Trophoblast cell (in vitro differentiated cells and primary cell): ENCODE results near the gene SERPINH1.
A peak's percentile ranks its signal among the peaks of the same experiment; 100 is the strongest.

Experiments
- DNase-seq, 2 donors: peaks; one replicate each; pipeline ENCODE4 v3.0.0-alpha.2; 2016
- H2AFZ ChIP-seq: 2 replicates; pipeline ENCODE4 v1.6.1; 2013; ENCODE audit warnings: low read length, moderate library complexity, mild to moderate bottlenecking; ENCODE audit not compliant: insufficient read depth, poor library complexity
- H2AK5ac ChIP-seq: 2 replicates; pipeline ENCODE4 v1.6.1; 2013; ENCODE audit warnings: mild to moderate bottlenecking, low read length
- H2BK120ac ChIP-seq: 2 replicates; pipeline ENCODE4 v1.6.1; 2013; ENCODE audit warnings: low read length, mild to moderate bottlenecking, moderate library complexity; ENCODE audit not compliant: insufficient read depth, poor library complexity
- H2BK12ac ChIP-seq: 2 replicates; pipeline ENCODE4 v1.6.1; 2013; ENCODE audit warnings: mild to moderate bottlenecking, low read length, moderate library complexity
- H2BK5ac ChIP-seq: 2 replicates; pipeline ENCODE4 v1.6.1; 2013; ENCODE audit warnings: low read length, low read depth, moderate library complexity, mild to moderate bottlenecking; ENCODE audit not compliant: poor library complexity
- H3K14ac ChIP-seq: 2 replicates; pipeline ENCODE4 v1.6.1; 2013; ENCODE audit warnings: mild to moderate bottlenecking, low read length
- H3K18ac ChIP-seq: 2 replicates; pipeline ENCODE4 v1.6.1; 2013; ENCODE audit warnings: mild to moderate bottlenecking, low read length
- H3K23ac ChIP-seq: 2 replicates; pipeline ENCODE4 v1.6.1; 2013; ENCODE audit warnings: low read length
- H3K27ac ChIP-seq: 2 replicates; pipeline ENCODE4 v1.5.1; 2013; ENCODE audit warnings: low read depth, mild to moderate bottlenecking, inconsistent platforms, low read length, moderate library complexity
- H3K27me3 ChIP-seq: 2 replicates; pipeline ENCODE4 v1.6.1; 2013; ENCODE audit warnings: inconsistent platforms, mild to moderate bottlenecking, low read length, moderate library complexity; ENCODE audit not compliant: insufficient read depth
- H3K36me3 ChIP-seq, 2 experiments: 1 replicate in 1 of 2; 2 replicates in 1 of 2; pipeline ENCODE4 v1.6.1; 2013; ENCODE audit warnings: low read length in 2 of 2, mild to moderate bottlenecking in 2 of 2, moderate library complexity in 1 of 2; ENCODE audit not compliant: insufficient read depth in 2 of 2, control insufficient read depth in 1 of 2
- H3K4ac ChIP-seq: 2 replicates; pipeline ENCODE4 v1.6.1; 2013; ENCODE audit warnings: low read depth, mild to moderate bottlenecking, low read length, moderate library complexity
- H3K4me1 ChIP-seq, 2 experiments: 1 replicate in 1 of 2; 2 replicates in 1 of 2; pipeline ENCODE4 v1.6.1; 2013; ENCODE audit warnings: low read length in 2 of 2, mild to moderate bottlenecking in 2 of 2, moderate library complexity in 1 of 2; ENCODE audit not compliant: insufficient read depth in 2 of 2, control insufficient read depth in 1 of 2
- H3K4me2 ChIP-seq: 2 replicates; pipeline ENCODE4 v1.6.1; 2013; ENCODE audit warnings: inconsistent platforms, mild to moderate bottlenecking, low read length, moderate library complexity
- H3K4me3 ChIP-seq: 2 replicates; pipeline ENCODE4 v1.5.1; 2013; ENCODE audit warnings: mild to moderate bottlenecking, low read depth, low read length, inconsistent platforms
- H3K79me1 ChIP-seq: one replicate; pipeline ENCODE4 v1.6.1; 2013; ENCODE audit warnings: low read length
- H3K79me2 ChIP-seq: 2 replicates; pipeline ENCODE4 v1.6.1; 2013; ENCODE audit warnings: low read length, mild to moderate bottlenecking; ENCODE audit not compliant: control insufficient read depth, insufficient read depth, poor library complexity
- H3K9ac ChIP-seq: 2 replicates; pipeline ENCODE4 v1.6.1; 2013; ENCODE audit warnings: mild to moderate bottlenecking, low read length
- H3K9me3 ChIP-seq: 2 replicates; pipeline ENCODE4 v1.6.1; 2013; ENCODE audit warnings: low read depth, mild to moderate bottlenecking, control low read depth, inconsistent platforms, low read length; ENCODE audit not compliant: insufficient read depth
- H4K12ac ChIP-seq: 2 replicates; pipeline ENCODE4 v1.6.1; 2013; ENCODE audit warnings: low read depth, mild to moderate bottlenecking, low read length, moderate library complexity
- H4K8ac ChIP-seq: 2 replicates; pipeline ENCODE4 v1.6.1; 2013; ENCODE audit warnings: low read depth, mild to moderate bottlenecking, low read length, moderate library complexity
- H4K91ac ChIP-seq: one replicate; pipeline ENCODE4 v1.6.1; 2013; ENCODE audit warnings: low read depth, mild to moderate bottlenecking, low read length, moderate library complexity
- WGBS: extraction: QIAGEN DNeasy Blood & Tissue Kit; methylation state at CpG from one replicate; pipeline ENCODE4 v1.1.7; 2013; ENCODE audit warnings: missing lambda C conversion rate; ENCODE audit not compliant: insufficient read length, insufficient coverage; ENCODE audit errors: extremely low coverage; 5-methylcytosine and 5-hydroxymethylcytosine counted together

Gene SERPINH1

GRCh38 chr11:75563978-75564552, 2.0 kb downstream of the SERPINH1 start:
- peaks cover 36 to 46% of the 10 kb centered on the region in 2 experiments for H3K36me3 ChIP-seq
- no peaks in the 10 kb centered on the region for H3K27me3 ChIP-seq
- H3K4ac ChIP-seq = peak overlapping the region; percentile 98
- peaks cover 44% of the 10 kb centered on the region for H3K79me2 ChIP-seq
- peaks cover 29% of the 10 kb centered on the region for H3K79me1 ChIP-seq
- H4K8ac ChIP-seq = peak overlapping the region; percentile 78
- peak overlapping the region; percentile 95 for H3K27ac ChIP-seq
- H2BK12ac ChIP-seq = peak overlapping the region; percentile 21
- H3K4me2 ChIP-seq = peak overlapping the region; percentile 76
- no peak overlapping the region for H3K23ac ChIP-seq
- peak overlapping the region; percentile 91 for H3K4me3 ChIP-seq
- H2AK5ac ChIP-seq = peak overlapping the region; percentile 96
- peak overlapping the region; percentile 99 for H4K91ac ChIP-seq
- peak overlapping the region; percentile 64 for H2AFZ ChIP-seq
- H3K14ac ChIP-seq = peak overlapping the region; percentile 84
- peak overlapping the region; percentile 26 for H3K18ac ChIP-seq
- DNase-seq = peak; percentile 89 to 92
- peak overlapping the region; percentile 78 for H2BK120ac ChIP-seq
- H4K12ac ChIP-seq = peak overlapping the region; percentile 86
- WGBS = no CpG with 5 or more reads among the region's 9 CpGs
- H3K9ac ChIP-seq = peak overlapping the region; percentile 82
- H3K9me3 ChIP-seq = peaks cover 4% of the 10 kb centered on the region
- H3K4me1 ChIP-seq = peaks cover 37 to 47% of the 10 kb centered on the region in 2 experiments
- peak overlapping the region; percentile 81 for H2BK5ac ChIP-seq

GRCh38 chr11:75565221-75565814, 3.3 kb downstream of the SERPINH1 start:
- WGBS = no CpG with 5 or more reads among the region's 5 CpGs
- H3K4ac ChIP-seq = peak overlapping the region; percentile 71

DNA sequence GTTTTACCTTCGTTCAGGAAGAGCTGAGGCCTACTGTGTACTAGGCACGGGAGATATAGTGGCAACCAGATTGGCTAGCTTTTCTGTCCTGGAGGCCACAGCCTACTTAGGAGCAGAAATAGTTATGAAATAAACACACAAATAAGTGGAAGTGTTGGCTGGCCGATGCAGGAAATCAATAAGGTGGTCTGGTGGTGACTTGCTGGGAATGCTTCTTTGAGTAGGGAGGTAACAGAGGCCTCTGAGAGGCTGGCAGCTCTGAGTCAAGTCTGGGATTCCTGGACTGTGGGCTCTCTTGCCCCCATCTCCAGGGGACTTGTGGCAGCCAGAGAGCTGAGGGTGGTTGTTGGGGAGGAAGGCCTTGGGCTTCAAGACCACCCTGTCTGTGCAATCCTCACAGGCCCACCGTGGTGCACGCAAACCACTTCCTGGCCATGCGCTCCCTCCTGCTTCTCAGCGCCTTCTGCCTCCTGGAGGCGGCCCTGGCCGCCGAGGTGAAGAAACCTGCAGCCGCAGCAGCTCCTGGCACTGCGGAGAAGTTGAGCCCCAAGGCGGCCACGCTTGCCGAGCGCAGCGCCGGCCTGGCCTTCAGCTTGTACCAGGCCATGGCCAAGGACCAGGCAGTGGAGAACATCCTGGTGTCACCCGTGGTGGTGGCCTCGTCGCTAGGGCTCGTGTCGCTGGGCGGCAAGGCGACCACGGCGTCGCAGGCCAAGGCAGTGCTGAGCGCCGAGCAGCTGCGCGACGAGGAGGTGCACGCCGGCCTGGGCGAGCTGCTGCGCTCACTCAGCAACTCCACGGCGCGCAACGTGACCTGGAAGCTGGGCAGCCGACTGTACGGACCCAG, 4.1 kb downstream of the SERPINH1 start:
- no peak overlapping the region for H4K12ac ChIP-seq
- H3K4me3 ChIP-seq = no peak overlapping the region
- H3K9me3 ChIP-seq = peaks cover 4% of the 10 kb centered on the region
- H3K14ac ChIP-seq = no peak overlapping the region
- H3K27me3 ChIP-seq = no peaks in the 10 kb centered on the region
- H3K79me1 ChIP-seq = peaks cover 23% of the 10 kb centered on the region
- H3K4ac ChIP-seq = peak overlapping the region; percentile 71
- H4K91ac ChIP-seq = no peak overlapping the region
- WGBS = no CpG with 5 or more reads among the region's 43 CpGs
- no peak overlapping the region for H2BK120ac ChIP-seq
- H4K8ac ChIP-seq = no peak overlapping the region
- H3K4me1 ChIP-seq = peaks cover 30 to 38% of the 10 kb centered on the region in 2 experiments
- H3K4me2 ChIP-seq = no peak overlapping the region
- H3K27ac ChIP-seq = peak overlapping the region; percentile 5
- H3K36me3 ChIP-seq = peaks cover 54 to 60% of the 10 kb centered on the region in 2 experiments
- H3K9ac ChIP-seq = no peak overlapping the region
- peaks cover 44% of the 10 kb centered on the region for H3K79me2 ChIP-seq
- H3K23ac ChIP-seq = no peak overlapping the region
- no peak for DNase-seq
- no peak overlapping the region for H2AK5ac ChIP-seq
- H2AFZ ChIP-seq = peak overlapping the region; percentile 7
- H2BK12ac ChIP-seq = no peak overlapping the region
- H2BK5ac ChIP-seq = no peak overlapping the region
- H3K18ac ChIP-seq = peak overlapping the region; percentile 47

More at GRCh38 chr11:75565221-75565814, 3.3 kb downstream of the SERPINH1 start:
- H3K9ac ChIP-seq = no peak overlapping the region
- H3K36me3 ChIP-seq = peaks cover 46 to 54% of the 10 kb centered on the region in 2 experiments
- H3K27me3 ChIP-seq = no peaks in the 10 kb centered on the region
- no peak overlapping the region for H2AK5ac ChIP-seq
- H3K27ac ChIP-seq = peak overlapping the region; percentile 28
- H3K4me2 ChIP-seq = peak overlapping the region; percentile 76
- no peak overlapping the region for H3K23ac ChIP-seq
- DNase-seq = peak; percentile 85 to 95
- no peak overlapping the region for H3K4me3 ChIP-seq
- peak overlapping the region; percentile 29 for H4K91ac ChIP-seq
- H4K8ac ChIP-seq = no peak overlapping the region
- H3K79me2 ChIP-seq = peaks cover 44% of the 10 kb centered on the region
- no peak overlapping the region for H3K14ac ChIP-seq
- peaks cover 30 to 38% of the 10 kb centered on the region in 2 experiments for H3K4me1 ChIP-seq
- no peak overlapping the region for H3K18ac ChIP-seq
- H3K9me3 ChIP-seq = peaks cover 4% of the 10 kb centered on the region
- no peak overlapping the region for H4K12ac ChIP-seq
- peaks cover 23% of the 10 kb centered on the region for H3K79me1 ChIP-seq
- no peak overlapping the region for H2AFZ ChIP-seq
- H2BK120ac ChIP-seq = no peak overlapping the region
- no peak overlapping the region for H2BK5ac ChIP-seq
- no peak overlapping the region for H2BK12ac ChIP-seq

DNA sequence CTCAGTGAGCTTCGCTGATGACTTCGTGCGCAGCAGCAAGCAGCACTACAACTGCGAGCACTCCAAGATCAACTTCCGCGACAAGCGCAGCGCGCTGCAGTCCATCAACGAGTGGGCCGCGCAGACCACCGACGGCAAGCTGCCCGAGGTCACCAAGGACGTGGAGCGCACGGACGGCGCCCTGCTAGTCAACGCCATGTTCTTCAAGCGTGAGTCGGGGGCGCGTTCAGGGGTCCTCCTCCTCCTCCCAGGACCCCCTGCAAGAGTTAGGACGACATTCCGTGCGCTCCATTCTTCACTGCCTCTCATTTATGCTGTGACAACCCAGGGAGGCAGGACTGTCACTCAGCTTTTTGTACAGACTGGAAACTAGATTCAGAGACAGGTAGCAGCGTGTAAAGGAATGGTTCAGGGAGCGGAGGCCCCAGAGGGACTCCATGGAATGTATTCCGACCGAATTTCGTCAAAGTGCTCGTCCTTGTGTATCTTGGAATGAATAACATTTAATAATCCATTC, 4.8 kb downstream of the SERPINH1 start:
- Histone ChIP-seq H2BK120ac (no peak overlapping the region), H3K9me3 (peaks cover 4% of the 10 kb centered on the region), H2BK5ac (no peak overlapping the region), H3K27me3 (no peaks in the 10 kb centered on the region), H3K4me1 (peaks cover 26 to 34% of the 10 kb centered on the region in 2 experiments), H3K14ac (no peak overlapping the region), H2BK12ac (no peak overlapping the region), H3K4ac (peak overlapping the region; percentile 66), H3K79me2 (peaks cover 40% of the 10 kb centered on the region), H3K36me3 (peaks cover 61 to 66% of the 10 kb centered on the region in 2 experiments), H2AK5ac (no peak overlapping the region), H3K9ac (no peak overlapping the region), H3K23ac (no peak overlapping the region), H4K12ac (peak overlapping the region; percentile 23), H3K27ac (no peak overlapping the region), H2AFZ (no peak overlapping the region), H4K8ac (no peak overlapping the region), H3K18ac (peak overlapping the region; percentile 47), H3K4me2 (no peak overlapping the region), H4K91ac (no peak overlapping the region), H3K4me3 (no peak overlapping the region), H3K79me1 (peaks cover 20% of the 10 kb centered on the region)
- WGBS = no CpG with 5 or more reads among the region's 34 CpGs
- no peak for DNase-seq
